Embryonic facial prominence (tissue), 1 donor: Measurements from ENCODE around the gene SLC9A7.

Experiments
- DNase-seq: peaks from one replicate; pipeline ENCODE4 v3.0.0-alpha.2; 2016; ENCODE audit errors: extremely low spot score

The SLC9A7 gene

DNA sequence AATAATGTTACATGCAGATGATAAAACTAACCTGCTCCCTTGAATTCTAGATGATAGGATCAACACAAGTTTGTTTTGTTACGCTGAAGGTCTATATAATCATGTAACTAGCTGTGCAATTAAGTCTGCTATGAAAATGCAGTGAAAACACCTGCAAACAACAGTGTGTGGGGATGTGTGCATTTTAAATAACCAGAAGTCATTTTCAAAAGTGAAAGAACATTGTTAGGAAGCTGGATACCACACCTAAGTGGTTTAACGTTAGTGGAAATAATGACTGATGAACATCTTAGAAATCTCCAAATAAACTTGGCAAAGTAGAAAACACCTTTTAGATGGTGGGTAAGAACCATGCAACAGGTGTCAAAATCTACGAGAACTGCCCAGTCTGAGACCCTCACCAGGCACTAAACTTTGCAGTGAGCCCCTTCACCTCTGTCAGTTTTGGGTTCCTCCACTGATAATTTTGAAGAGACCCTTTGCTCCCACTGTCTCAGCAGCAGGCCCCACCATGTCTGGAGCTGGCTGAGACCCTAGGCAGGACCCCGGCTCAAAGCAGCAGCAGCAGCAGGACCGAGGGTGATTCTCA lies 148.8 kb downstream of the SLC9A7 start:
- no peak for DNase-seq

DNA sequence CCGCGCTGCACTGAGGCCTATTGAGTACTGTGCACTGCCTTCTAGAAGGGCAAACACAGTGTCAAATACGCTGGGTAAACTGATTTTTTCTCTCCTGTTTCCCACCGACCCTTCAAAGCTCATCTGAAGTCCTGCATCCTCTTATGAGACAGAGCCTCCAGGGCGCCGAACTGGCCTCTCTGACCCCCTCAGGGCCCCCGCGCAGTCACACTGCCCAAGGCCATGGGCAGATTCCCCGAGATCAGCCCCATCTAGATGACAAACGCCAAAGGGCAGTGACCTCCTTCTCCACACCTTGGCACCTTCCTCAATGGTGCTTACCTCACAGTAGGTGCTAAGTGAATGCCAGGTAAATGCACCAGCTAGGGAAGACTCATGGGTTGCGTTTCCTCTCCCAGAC lies 151.0 kb downstream of the SLC9A7 start:
- no peak for DNase-seq

DNA sequence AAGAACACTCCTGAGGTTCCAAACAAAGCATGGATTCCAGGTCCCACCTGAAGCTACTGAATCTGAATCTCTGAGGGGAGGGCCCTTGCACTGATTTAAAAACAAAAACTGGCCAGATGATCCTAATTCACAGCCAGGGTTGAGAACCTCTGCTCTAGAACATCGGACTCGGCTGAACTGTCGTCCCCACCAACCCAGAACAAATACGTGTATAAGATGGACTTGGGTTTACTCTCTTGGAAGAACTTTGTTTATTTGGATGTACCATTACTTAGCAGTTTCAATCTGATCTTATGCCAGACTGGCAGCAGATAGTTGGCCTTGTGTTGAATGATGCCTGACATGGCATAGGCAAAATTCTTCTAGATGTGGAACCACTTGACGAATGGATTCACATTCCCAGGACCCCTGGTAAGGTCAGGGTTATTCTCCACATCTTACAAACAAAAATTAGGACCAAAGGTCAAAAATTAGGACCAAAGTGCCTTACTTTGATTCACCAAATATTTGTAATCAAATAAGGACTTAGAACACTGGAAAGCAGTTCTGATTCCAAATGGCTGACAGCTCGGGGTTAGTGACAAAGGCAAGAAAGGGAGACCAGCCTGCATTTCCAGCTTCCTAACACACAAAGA lies 156.3 kb downstream of the SLC9A7 start:
- DNase-seq, result no peak

DNA sequence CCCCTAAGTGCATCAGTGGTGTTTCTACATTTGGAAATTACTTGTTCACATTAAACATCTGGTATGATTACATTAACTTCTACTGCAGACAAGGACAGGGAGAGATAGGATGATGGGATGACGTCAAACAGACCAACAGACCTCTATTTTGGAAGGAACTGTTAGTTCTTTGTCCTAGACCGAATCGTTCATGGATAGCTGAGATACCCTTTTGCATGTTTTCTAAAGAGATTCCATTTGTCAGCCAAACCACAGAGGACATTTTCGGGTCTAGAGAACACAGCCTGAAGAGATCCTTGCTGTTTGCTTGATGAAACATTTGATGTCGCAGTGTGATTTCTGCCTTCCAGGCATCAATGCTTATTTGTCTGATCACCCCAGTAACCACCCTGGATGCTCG lies 157.6 kb downstream of the SLC9A7 start:
- no peak for DNase-seq

DNA sequence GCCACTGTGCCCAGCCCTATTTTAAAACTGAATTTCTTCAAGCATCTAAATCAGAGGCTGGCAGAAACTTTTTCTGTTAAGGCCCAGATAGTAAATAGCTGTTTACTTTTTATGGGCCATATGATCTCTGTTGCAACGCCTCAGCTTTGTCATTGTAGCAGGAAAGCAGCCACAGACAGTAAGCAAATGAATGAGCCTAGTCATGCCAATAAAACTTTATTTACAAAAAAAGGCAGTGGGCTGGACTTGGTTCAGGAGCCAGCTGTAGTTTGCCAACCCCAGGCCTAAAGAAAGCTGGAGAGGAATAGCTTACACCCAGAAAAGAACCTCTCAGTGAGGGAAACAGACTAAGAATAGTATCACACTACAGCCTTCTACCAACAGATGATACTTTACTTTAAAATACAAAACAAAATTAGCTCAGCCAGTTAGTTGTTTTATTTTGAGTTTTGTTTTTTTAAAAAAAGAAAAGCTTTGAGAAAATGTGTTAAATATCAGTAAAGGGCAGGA lies 159.8 kb downstream of the SLC9A7 start:
- no peak for DNase-seq

DNA sequence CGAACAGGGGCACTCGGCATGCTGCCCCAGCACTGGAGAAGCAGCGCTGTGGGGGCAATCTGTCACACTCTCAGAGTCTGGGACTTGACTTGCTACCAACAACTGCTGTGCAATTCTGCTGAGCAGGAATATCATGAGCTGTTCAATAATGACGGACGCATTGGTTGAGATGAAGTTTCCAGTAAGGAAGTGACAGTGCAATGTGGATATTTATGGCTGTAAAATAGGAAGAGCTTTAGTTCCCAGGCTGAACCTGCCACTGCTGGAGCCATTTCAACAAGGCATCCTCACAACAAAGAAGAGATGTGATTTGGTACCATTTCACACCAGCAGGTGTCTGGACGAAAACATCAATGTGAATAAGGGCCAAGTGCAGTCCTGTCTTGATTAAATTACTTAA lies 161.1 kb downstream of the SLC9A7 start:
- DNase-seq, result no peak

DNA sequence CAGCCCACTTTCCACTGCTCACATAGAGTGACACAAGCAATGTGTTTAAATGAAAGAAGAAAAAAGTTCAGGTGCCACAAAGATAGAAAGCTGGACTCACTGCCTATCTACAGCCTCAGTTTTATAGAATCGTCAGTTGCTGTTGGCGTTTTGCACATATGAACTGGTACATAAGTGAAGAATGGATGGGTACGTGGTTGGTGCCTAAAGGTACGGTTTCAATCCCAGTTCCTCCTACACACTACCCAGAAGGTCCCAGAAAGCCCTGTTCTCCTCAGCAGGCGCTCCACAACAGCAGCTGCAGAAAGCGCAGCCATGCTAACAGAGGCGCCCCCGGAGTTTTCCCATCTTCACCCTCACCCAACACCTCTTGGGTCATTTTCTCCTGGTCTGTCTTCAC lies 161.7 kb downstream of the SLC9A7 start:
- no peak for DNase-seq

DNA sequence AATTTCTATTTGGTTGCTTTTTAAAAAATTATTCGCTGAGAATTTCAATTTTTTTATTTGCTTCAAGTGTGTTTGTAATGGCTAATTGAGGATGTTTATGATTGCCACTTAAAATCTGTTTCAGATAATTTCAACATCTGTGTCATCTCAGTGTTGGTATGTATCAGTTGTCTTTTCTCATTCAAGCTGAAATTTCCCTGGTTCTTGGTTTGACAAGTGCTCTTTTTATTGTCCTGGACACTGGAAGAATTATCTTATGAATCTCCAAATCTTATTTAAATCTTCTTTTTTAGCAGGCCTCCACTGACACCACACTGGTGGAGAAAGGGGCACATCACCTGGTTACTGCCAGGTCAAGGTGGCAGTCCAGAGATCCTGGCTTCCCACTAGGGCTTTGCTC lies 163.8 kb downstream of the SLC9A7 start:
- no peak for DNase-seq

DNA sequence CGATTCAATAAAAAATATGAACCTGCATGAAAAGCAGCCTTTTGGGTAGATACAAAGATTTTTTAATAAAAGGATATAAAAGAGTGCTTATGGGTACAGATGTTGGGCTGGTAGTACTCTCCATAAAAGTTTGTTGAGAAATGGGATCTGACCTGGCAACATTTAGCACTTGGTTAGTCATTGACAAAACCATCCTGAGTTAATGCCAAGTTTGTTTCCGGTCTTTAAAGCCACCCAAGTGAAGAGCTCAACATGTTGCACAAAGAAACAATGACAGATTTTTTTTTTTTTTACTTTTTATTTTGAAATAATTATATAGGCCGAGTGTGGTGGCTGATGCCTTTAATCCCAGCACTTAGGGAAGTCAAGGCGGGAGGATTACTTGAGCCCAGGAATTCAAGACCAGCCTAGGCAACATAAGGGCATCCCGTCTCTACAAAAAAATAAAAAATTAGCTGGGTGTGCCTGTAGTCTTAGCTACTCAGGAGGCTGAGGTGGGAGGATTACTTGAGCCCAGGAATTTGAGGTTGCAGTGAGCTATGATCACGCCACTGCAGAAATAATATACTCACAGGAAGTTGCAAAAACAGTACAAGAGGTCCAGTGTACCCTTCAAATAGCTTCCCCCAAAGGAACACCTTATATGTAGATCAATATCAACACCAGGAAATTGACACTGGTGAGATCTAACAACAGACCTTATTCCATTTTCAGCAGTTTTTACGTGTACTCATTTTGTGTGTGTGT lies 168.8 kb downstream of the SLC9A7 start:
- no peak for DNase-seq

DNA sequence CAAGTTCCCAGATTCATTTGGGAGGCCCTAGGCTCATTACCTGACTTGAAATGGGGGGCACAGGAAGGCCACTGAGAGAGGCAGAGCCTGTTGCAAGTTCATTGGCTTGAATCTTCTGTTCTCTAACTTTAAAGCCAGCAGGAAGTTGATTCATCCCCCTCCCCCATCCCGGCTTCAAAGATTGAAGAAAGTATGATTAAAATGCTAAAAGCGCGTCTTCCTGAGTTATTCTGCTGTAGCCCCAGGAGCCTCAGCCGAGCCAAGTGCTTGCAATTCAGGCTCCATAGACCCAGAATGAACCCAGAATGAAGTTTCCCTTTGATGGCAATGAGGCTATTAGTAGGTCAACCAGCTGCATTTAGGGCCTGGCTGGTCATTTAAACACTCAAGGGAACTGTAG lies 170.7 kb downstream of the SLC9A7 start:
- DNase-seq, result no peak

DNA sequence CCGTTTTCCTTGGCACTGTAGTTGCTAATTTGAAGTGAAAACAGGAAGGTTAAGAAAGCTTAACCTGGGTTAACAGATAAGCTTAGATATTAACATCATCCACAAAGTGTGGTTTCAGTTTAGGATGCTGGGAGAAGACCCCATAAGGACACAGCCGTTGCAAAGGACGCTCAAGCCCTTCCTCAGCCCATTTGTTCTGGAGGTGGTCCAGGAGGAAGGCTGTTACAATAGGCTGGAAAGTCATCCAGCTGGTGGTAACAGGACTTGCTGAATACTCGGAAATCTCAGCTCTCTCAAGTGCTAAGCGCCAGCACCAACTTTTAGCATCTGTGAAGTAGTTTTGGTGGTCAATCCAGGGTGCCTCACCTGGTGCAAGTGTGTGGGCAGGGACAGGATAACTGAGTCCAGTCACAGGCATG lies 171.2 kb downstream of the SLC9A7 start:
- no peak for DNase-seq

DNA sequence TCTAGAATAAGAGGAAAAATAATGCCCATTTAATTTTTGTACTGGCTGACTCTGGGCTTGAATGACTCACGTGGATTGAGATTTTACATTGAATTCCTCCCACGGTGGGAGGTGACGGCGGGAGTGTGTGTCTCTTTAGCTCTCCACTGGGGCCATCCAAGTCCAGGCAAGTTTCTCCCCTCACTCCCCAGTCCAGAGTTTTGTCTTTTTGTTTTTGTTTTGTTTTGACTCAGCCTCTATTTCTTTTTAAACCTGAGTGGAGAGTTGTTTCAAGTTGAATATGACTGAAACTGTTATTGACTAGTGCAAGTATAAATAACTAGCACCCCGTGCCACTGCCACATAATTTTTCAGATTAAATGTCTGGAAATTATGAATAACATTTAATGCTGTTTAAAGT lies 171.8 kb downstream of the SLC9A7 start:
- DNase-seq, result no peak

DNA sequence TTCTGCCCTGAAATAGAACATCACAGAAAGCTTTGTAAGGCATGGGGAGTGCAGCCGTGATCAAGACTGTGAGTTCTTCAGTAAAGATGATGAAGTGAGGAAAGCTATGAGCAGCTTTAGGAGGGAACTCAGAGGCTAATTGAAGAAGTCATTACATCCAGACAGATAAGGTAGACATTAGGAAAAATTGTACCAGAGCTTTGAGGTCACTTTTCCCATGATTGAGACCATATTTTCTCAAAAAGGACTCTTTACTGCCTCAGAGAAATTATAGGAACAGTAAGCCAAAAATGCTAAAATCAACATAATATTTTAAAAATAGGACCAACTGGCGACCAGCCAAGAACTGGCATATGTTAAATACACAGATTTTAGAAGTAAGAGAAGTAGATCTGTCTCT lies 174.2 kb downstream of the SLC9A7 start:
- no peak for DNase-seq

DNA sequence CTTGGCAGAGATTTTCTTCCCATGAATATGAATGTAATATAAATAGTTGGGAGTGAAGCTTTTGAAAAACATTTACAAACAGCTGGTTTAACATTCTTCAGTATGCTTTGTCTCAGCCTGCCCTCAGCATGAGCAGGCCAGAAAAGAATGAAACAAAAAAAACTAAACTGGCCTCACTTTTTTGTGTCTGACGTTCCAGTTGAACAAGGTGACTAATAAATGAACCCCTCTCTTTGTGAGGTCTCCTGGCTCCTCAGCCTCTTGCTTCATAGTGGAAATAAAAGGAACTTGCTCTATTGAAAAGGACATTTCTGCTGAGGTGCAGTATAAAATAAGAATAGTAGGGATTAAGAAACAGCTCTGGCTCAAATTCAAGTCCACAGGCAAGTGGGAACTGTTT lies 176.0 kb downstream of the SLC9A7 start:
- no peak for DNase-seq

DNA sequence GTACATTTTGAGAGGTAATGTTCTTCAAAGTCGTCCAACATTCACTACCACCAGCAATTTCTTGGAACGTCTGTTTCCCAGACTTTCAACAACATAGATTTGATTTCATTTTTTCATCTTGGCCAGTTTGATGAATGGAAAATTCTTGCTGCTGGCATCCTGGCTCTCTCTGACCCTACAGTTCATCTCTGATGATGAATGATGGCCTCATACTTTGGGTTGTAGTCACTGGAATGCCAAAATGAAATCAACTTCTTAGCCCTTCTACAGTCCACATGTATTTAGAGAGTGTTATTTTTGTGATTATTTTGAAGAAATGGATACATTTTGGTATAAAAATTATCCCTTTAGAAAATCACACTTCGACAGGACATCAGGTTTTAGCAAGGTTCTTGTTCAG lies 176.6 kb downstream of the SLC9A7 start:
- DNase-seq, result no peak

DNA sequence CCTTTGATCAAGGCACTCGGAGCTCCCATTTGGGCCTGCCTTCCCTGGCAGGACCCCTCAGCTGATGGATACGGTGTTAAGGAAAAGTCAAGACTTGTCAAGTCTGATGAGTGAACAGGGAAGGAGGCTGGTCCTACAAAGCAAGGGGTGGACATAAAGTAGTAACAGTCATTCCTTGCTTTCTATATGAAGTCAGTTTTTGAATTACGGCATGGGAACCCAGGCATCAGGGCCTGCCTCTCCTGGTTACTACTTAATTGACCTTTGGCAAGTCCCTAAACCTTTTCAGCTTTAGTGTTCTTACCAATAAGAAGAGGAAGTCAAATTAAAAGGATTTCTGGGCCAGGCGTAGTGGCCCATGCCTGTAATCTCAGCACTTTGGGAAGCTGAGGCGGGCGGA lies 178.3 kb downstream of the SLC9A7 start:
- DNase-seq, result no peak

DNA sequence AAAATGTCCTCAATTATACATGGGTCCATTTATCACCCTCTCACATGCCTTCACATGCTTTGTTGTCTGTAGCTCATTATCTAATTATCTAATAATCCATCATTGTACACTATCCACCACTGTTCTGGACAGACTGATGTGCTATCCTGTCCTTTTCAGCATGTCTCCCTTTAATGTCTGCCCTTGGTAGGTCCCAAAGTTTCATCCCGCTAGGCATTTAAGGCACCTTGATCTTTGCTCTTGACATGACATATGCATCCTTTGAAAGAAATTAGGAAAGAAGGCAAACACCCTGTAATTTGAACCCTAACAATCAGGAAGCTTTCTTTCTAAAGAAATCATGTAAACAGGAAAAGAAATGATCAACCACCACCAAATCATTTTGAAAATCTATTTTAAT lies 179.7 kb downstream of the SLC9A7 start:
- no peak for DNase-seq

DNA sequence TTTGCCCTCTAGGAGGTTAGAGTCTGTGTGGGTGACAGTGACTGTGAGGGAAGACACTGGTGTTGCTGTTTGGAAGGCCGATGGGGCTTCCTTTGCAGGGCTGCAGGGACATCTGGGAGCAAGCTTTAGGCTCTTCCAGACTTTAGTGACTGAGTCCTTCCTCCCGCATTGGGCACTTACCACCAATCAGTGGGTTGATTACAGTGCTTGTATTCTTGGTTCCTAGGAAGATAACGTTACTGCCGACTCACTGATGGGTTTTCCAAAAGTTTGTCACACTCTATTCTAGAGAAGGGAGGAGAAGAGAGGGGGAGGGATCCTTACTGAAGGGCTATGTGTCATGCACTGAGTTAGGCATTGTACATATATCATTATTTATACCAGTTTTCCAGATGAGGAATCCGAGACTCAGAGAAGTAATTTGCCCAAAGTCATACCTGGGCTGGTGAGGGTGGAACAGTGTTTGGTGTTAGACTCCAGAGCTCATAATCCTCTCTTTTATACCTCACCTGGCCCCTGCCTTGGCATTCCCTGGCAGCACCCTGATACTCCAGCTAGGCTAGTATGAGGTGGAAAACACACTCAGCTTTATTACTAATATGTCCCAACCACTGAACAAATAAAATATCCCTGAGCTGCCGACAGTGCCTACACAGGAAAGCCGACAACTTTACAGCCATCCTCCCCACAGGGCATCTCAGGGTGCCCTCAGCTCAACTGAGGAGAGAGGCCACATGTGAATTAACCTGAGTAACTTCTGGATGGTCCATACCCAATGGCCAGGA lies 181.5 kb downstream of the SLC9A7 start:
- no peak for DNase-seq

DNA sequence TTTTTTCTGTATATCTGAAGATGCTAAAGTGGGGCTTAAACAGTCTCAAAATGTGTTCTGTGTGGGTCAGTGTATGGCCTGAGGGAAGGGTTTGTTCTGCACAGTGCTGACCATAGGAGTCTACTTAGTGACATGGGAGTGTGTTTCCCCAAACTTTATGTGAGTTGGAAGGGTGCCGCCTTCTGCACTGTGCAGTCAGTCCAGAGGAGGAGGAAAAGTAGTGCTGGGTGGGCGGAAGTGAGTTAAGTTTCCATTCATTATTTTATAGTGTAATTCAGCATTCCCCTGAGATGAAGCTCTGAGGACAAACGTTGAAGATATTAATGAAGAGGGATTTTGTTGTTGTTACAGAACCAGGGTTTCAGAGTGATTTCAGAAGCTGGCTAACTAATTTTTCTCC lies 182.5 kb downstream of the SLC9A7 start:
- DNase-seq, result no peak

DNA sequence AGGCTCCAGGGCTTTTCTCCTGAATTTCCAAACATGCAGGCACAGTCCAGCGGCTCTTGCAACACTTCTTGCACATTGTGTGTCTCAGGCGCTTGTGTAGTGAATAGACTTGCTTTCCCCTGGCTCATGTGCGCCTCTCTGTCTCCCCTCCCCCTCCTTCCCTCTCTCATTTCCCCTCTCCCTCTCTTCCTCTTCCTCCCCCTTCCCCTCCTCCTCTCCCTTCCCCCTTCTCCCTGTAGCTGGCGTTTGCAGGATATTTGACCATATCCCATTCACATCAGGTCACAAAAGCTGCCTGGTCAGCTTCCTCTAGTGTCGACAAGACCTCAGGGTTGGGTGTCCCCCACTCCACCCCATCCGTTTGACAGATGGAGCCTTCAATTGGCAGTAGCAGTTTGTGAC lies 182.9 kb downstream of the SLC9A7 start:
- DNase-seq, result no peak

DNA sequence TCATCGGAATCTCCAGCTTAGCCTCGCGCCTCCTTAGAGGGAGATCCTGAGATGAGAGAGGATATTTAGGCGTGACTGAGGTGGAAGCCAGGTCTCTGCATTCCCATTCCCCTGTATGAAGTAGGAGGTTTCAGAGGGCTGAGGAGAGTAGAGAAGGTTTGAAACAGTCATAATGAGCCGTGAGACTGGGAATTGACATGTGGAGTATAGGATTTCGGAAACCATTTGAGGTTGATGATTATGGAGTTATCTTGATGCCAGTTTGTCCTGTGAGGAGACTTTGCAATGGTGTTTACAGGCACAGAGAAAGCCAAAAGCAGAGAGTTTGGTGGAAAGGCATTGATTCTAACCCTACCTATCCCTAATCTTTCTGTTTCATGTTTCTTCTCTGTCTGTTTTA lies 183.3 kb downstream of the SLC9A7 start:
- no peak for DNase-seq

DNA sequence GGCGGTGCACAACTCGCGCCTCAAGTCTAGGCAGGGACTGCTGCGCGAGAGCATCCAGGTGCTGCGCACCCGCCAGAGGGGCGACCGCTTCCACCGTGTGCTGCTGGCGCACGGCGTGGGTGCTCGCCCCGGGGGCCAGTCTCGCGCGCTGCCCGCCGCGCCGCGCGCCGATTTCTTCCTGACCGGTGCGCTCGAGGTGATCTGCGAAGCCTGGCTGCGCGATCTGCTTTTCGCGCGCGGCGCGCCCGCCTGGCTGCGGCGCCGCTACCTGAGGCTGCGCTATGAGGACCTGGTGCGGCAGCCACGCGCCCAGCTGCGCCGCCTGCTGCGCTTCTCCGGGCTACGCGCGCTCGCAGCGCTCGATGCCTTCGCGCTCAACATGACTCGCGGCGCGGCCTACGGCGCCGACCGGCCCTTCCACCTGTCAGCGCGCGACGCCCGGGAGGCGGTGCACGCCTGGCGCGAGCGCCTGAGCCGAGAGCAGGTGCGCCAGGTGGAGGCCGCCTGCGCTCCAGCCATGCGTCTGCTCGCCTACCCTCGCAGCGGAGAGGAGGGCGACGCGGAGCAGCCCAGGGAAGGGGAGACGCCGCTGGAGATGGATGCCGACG lies 184.0 kb downstream of the SLC9A7 start:
- no peak for DNase-seq
